HCT116 (cell line): ENCODE measurements around the gene HAPLN3. TPM values are rescaled to one million over a fixed set of nuclear protein-coding genes. Genes with fewer than 3 reads are reported as not detected.

Source experiments
- ATAC-seq: fragments of 200-7000 bp; cut with Tn5 transposase; 2 replicates; pipeline ENCODE4 v1.9.1; 2020; ENCODE audit warnings: mild to moderate bottlenecking, moderate library complexity
- BruUV-seq: library from RNA; stranded (reverse); fragments of 400-500 nt; replicated peaks from 2 replicates; lab custom pipeline; 2021; lab: Mats Ljungman, UMichigan
- CTCF ChIA-PET: fragments of 300-600 bp; sonication (Branson Sonifier 250); formaldehyde crosslinking; loops from one replicate; lab custom pipeline; 2021; ENCODE audit warnings: antibody characterized with exemption; lab: Charles Lee
- POLR2A ChIA-PET: fragments of 300-600, 350-600 bp; sonication (Branson Sonifier 250); formaldehyde crosslinking; loops from one replicate; lab custom pipeline; 2021; ENCODE audit warnings: antibody characterized with exemption; lab: Charles Lee
- RAD21 ChIA-PET, 2 experiments: fragments of 300-600 bp; sonication (Branson Sonifier 250); formaldehyde crosslinking; loops; one replicate each; lab custom pipeline; 2023; ENCODE audit warnings: low total read pairs in 2 of 2; ENCODE audit not compliant: uncharacterized antibody in 2 of 2, unreplicated experiment in 2 of 2, low non-redundant PET in 1 of 2; lab: Charles Lee
- DNase-seq: peaks from one replicate; pipeline ENCODE4 v3.0.0-alpha.2; 2010; ENCODE audit warnings: low read depth, low spot score
- H2AFZ ChIP-seq: fragments of 200-600 bp; shearing (Covaris generic), sonication (generic); 2 replicates; pipeline ENCODE4 v1.6.1; 2017; ENCODE audit warnings: low read depth, mixed run types, mixed read lengths, antibody characterized with exemption, low read length; ENCODE audit not compliant: poor library complexity, severe bottlenecking
- H3K27ac ChIP-seq: 2 replicates; pipeline ENCODE4 v1.5.1; 2012; ENCODE audit warnings: low read depth, low read length
- H3K27me3 ChIP-seq: fragments of 200-600 bp; sonication (generic); 2 replicates; pipeline ENCODE4 v1.6.1; 2016; ENCODE audit warnings: mixed run types, low read length, mixed read lengths; ENCODE audit not compliant: insufficient read depth
- H3K36me3 ChIP-seq, 2 experiments: fragments of 200-500 bp in 1 of 2; fragments of 200-600 bp in 1 of 2; sonication (Bioruptor generic) in 1 of 2; sonication (generic) in 1 of 2; 2 replicates each; pipeline versions ENCODE4 v1.5.1 to v1.6.1; 2014 to 2016; ENCODE audit warnings: low read length in 2 of 2, inconsistent platforms in 1 of 2, mixed read lengths in 1 of 2, mixed run types in 1 of 2; ENCODE audit not compliant: insufficient read depth in 2 of 2, control insufficient read depth in 1 of 2
- H3K4me1 ChIP-seq, 2 experiments: fragments of 200-600 bp in 1 of 2; sonication (generic) in 1 of 2; 2 replicates each; pipeline versions ENCODE4 v1.5.1 to v1.6.1; 2012 to 2017; ENCODE audit warnings: low read length in 2 of 2, inconsistent platforms in 1 of 2, mild to moderate bottlenecking in 1 of 2, mixed read lengths in 1 of 2, mixed run types in 1 of 2, moderate library complexity in 1 of 2; ENCODE audit not compliant: insufficient read depth in 2 of 2, control insufficient read depth in 1 of 2
- H3K4me2 ChIP-seq: fragments of 200-600 bp; sonication (generic); 2 replicates; pipeline ENCODE4 v1.6.1; 2017; ENCODE audit warnings: mixed run types, low read length, mixed read lengths
- H3K4me3 ChIP-seq, 2 experiments: fragments of 200-600 bp in 1 of 2; sonication (generic) in 1 of 2; replicated peaks in 1 of 2; 2 replicates each; pipeline ENCODE4 v1.5.1; 2011 to 2016; ENCODE audit warnings: low read length in 2 of 2, control low read depth in 1 of 2, low read depth in 1 of 2, mild to moderate bottlenecking in 1 of 2, mixed read lengths in 1 of 2, mixed run types in 1 of 2
- H3K79me2 ChIP-seq: fragments of 200-600 bp; sonication (generic); 2 replicates; pipeline ENCODE4 v1.6.1; 2017; ENCODE audit warnings: mild to moderate bottlenecking, mixed run types, low read length, moderate library complexity, mixed read lengths; ENCODE audit not compliant: insufficient read depth
- H3K9ac ChIP-seq: fragments of 200-600 bp; sonication (generic); 2 replicates; pipeline ENCODE4 v1.6.1; 2016; ENCODE audit warnings: low read length, mixed read lengths
- H3K9me2 ChIP-seq: fragments of 200-600 bp; sonication (generic), shearing (Covaris generic); 2 replicates; pipeline ENCODE4 v1.6.1; 2017; ENCODE audit warnings: mixed run types, mild to moderate bottlenecking, moderate library complexity; ENCODE audit not compliant: insufficient read depth
- H3K9me3 ChIP-seq, 2 experiments: fragments of 200-500 bp in 1 of 2; fragments of 200-600 bp in 1 of 2; sonication (Bioruptor generic) in 1 of 2; sonication (generic) in 1 of 2; 2 replicates each; pipeline ENCODE4 v1.6.1; 2014 to 2017; ENCODE audit warnings: low read length in 2 of 2, mixed read lengths in 2 of 2, inconsistent platforms in 1 of 2, low read depth in 1 of 2, mild to moderate bottlenecking in 1 of 2, mixed run types in 1 of 2, moderate library complexity in 1 of 2; ENCODE audit not compliant: control insufficient read depth in 1 of 2, insufficient read depth in 1 of 2
- H4K20me1 ChIP-seq: fragments of 200-600 bp; sonication (generic), shearing (Covaris generic); 2 replicates; pipeline ENCODE4 v1.6.1; 2017; ENCODE audit warnings: mixed run types, mild to moderate bottlenecking, moderate library complexity; ENCODE audit not compliant: insufficient read depth
- CBX3 ChIP-seq: IDR thresholded peaks from 2 replicates; pipeline ENCODE4 v1.6.1; 2012; ENCODE audit warnings: low read depth
- CEBPB ChIP-seq: IDR thresholded peaks from 2 replicates; pipeline ENCODE4 v1.6.1; 2012; ENCODE audit warnings: low read depth
- EGR1 ChIP-seq: IDR thresholded peaks from 2 replicates; pipeline ENCODE4 v1.6.1; 2012; ENCODE audit warnings: low read depth
- ELF1 ChIP-seq: IDR thresholded peaks from 2 replicates; pipeline ENCODE4 v1.6.1; 2012; ENCODE audit warnings: low read depth, borderline replicate concordance
- EZH2 ChIP-seq: fragments of 200-600 bp; sonication (generic); IDR thresholded peaks from 2 replicates; pipeline ENCODE4 v1.6.1; 2017; ENCODE audit warnings: antibody characterized with exemption, mixed run types
- FOSL1 ChIP-seq: IDR thresholded peaks from 2 replicates; pipeline ENCODE4 v1.6.1; 2012; ENCODE audit warnings: low read depth
- JUND ChIP-seq: IDR thresholded peaks from 2 replicates; pipeline ENCODE4 v1.6.1; 2012
- POLR2A ChIP-seq: IDR thresholded peaks from 2 replicates; pipeline ENCODE4 v1.7.0; 2011; ENCODE audit warnings: borderline replicate concordance; ENCODE audit not compliant: insufficient read depth, insufficient read length; ENCODE audit errors: extremely low read depth
- POLR2AphosphoS5 ChIP-seq: IDR thresholded peaks from 2 replicates; pipeline ENCODE4 v1.6.1; 2011; ENCODE audit warnings: mild to moderate bottlenecking, low read depth, low read length, moderate library complexity
- RAD21 ChIP-seq: IDR thresholded peaks from 2 replicates; pipeline ENCODE4 v1.6.1; 2012; ENCODE audit warnings: low read depth, mild to moderate bottlenecking
- SIN3A ChIP-seq: IDR thresholded peaks from 2 replicates; pipeline ENCODE4 v1.6.1; 2012; ENCODE audit warnings: low read depth
- SP1 ChIP-seq: IDR thresholded peaks from 2 replicates; pipeline ENCODE4 v1.6.1; 2012; ENCODE audit warnings: low read depth
- SRF ChIP-seq: IDR thresholded peaks from 2 replicates; pipeline ENCODE4 v1.6.1; 2012; ENCODE audit warnings: low read depth
- TCF7L2 ChIP-seq: IDR thresholded peaks from 2 replicates; pipeline ENCODE4 v1.7.0; 2011; ENCODE audit warnings: borderline replicate concordance, inconsistent platforms; ENCODE audit not compliant: insufficient read depth, insufficient read length; ENCODE audit errors: extremely low read depth
- YY1 ChIP-seq: IDR thresholded peaks from 2 replicates; pipeline ENCODE4 v1.6.1; 2011; ENCODE audit warnings: low read length, low read depth, moderate library complexity, mild to moderate bottlenecking; ENCODE audit not compliant: insufficient replicate concordance; ENCODE audit errors: extremely low read depth
- ZFX ChIP-seq: fragments of 450-650 bp; IDR thresholded peaks from 2 replicates; pipeline ENCODE4 v1.6.1; 2017
- ZNF274 ChIP-seq: fragments of 200-500 bp; sonication (Bioruptor generic); IDR thresholded peaks from 2 replicates; pipeline ENCODE4 v1.6.1; 2014; ENCODE audit warnings: mild to moderate bottlenecking, low read depth, low read length, inconsistent platforms
- intact Hi-C: fragments of 100-400 bp; cut with micrococcal nuclease; formaldehyde crosslinking; loops from 2 replicates; pipeline ENCODE4 v1.10.0; 2022
- total RNA-seq: library from RNA; stranded (reverse); gene quantifications from one replicate; pipeline ENCODE4 v1.2.1, GENCODE V29; 2021; ENCODE audit not compliant: unreplicated experiment
- TF ChIP-seq, protein P1 (sequence below): IDR thresholded peaks from 2 replicates; pipeline ENCODE4 v1.6.1; 2011; ENCODE audit warnings: mild to moderate bottlenecking, low read length, moderate library complexity; ENCODE audit not compliant: insufficient replicate concordance; ENCODE audit errors: extremely low read depth
- TF ChIP-seq, protein P2 (sequence below): IDR thresholded peaks from 2 replicates; pipeline ENCODE4 v1.6.1; 2012
- TF ChIP-seq, protein P3 (sequence below), 3 experiments: fragments of 200-600 bp in 1 of 3; sonication (generic) in 1 of 3; IDR thresholded peaks in 2 of 3; conservative IDR thresholded peaks in 1 of 3; 2 replicates each; pipeline ENCODE4 v1.5.1; 2012 to 2017; ENCODE audit warnings: low read depth in 2 of 3, low read length in 2 of 3, antibody characterized with exemption in 1 of 3, borderline replicate concordance in 1 of 3, control low read depth in 1 of 3, mild to moderate bottlenecking in 1 of 3, mixed read lengths in 1 of 3, mixed run types in 1 of 3, moderate library complexity in 1 of 3; ENCODE audit not compliant: insufficient read depth in 1 of 3
- TF ChIP-seq, protein P4 (sequence below): IDR thresholded peaks from 2 replicates; pipeline ENCODE4 v1.6.1; 2012

HAPLN3 gene
- total RNA-seq, 1 experiment from 2014 or later: 10.9 TPM

DNA sequence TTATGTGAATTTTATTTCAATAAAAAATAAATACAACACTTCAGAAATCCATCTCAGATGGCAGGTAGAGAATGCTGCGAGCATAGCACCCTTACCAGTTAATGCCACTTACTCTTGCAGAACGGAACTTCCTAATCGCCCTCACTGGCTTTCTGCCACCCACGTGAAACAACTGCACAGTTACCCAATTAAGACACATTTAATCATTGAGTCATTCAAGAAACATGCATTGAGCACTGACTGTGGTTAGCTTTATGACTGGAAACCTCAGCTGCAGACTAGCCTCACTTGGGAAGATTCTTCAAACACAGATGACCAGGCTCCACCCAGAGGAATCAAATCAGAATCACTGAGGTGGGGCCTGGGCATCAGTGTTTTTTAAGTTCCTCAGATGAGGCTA, 23.4 kb upstream of the HAPLN3 start:
- Histone ChIP-seq H3K36me3 (no peaks in the 10 kb centered on the region), H3K79me2 (no peaks in the 10 kb centered on the region), H3K4me1 (peaks cover 38 to 45% of the 10 kb centered on the region in 2 experiments), H3K4me3 (peak overlapping the region in 1 of 2 experiments; percentile 7; a peak in 1 of 4 replicates), H2AFZ (peak overlapping the region; percentile 2), H3K9ac (0 out of 2 replicates have a peak overlapping the region, but pooled peaks have one; percentile 1), H4K20me1 (no peaks in the 10 kb centered on the region), H3K27ac (peak overlapping the region; percentile 19; the same call in 1 of the 2 replicates), H3K4me2 (peak overlapping the region; percentile 59), H3K27me3 (no peaks in the 10 kb centered on the region), H3K9me2 (no peaks in the 10 kb centered on the region), H3K9me3 (no peaks in the 10 kb centered on the region)
- intact Hi-C loops: no loop called here
- ChIA-PET POLR2A (no interaction called here), RAD21 (no interaction called here), CTCF (interaction anchor here (1.0 kb wide), 1 partner anchor 14 kb away, joined by 3 read pairs; no protein-coding TSS in a partner anchor)
- no TSS peak for BruUV-seq
- ATAC-seq: peak; percentile 87
- DNase-seq: peak; percentile 90
- TF ChIP-seq EZH2 (no peak), SP1 (peak; percentile 85), CEBPB (peak; percentile 90), ELF1 (no peak), CBX3 (peak; percentile 82), TCF7L2 (peak; percentile 20), POLR2A (no peak), ZNF274 (no peak), FOSL1 (peak; percentile 87), SIN3A (peak; percentile 91), POLR2AphosphoS5 (peak; percentile 55; the same call in 1 of the 2 replicates), JUND (peak; percentile 94), YY1 (no peak), ZFX (no peak), SRF (peak; percentile 64; the same call in 1 of the 2 replicates), RAD21 (0 out of 2 replicates have a peak, but pooled peaks have one; percentile 25), EGR1 (peak; percentile 80)
- TF ChIP-seq, protein P1, sequence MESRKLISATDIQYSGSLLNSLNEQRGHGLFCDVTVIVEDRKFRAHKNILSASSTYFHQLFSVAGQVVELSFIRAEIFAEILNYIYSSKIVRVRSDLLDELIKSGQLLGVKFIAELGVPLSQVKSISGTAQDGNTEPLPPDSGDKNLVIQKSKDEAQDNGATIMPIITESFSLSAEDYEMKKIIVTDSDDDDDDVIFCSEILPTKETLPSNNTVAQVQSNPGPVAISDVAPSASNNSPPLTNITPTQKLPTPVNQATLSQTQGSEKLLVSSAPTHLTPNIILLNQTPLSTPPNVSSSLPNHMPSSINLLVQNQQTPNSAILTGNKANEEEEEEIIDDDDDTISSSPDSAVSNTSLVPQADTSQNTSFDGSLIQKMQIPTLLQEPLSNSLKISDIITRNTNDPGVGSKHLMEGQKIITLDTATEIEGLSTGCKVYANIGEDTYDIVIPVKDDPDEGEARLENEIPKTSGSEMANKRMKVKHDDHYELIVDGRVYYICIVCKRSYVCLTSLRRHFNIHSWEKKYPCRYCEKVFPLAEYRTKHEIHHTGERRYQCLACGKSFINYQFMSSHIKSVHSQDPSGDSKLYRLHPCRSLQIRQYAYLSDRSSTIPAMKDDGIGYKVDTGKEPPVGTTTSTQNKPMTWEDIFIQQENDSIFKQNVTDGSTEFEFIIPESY: no peak
- TF ChIP-seq, protein P2, sequence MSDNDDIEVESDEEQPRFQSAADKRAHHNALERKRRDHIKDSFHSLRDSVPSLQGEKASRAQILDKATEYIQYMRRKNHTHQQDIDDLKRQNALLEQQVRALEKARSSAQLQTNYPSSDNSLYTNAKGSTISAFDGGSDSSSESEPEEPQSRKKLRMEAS: peak; percentile 87
- TF ChIP-seq, protein P3, sequence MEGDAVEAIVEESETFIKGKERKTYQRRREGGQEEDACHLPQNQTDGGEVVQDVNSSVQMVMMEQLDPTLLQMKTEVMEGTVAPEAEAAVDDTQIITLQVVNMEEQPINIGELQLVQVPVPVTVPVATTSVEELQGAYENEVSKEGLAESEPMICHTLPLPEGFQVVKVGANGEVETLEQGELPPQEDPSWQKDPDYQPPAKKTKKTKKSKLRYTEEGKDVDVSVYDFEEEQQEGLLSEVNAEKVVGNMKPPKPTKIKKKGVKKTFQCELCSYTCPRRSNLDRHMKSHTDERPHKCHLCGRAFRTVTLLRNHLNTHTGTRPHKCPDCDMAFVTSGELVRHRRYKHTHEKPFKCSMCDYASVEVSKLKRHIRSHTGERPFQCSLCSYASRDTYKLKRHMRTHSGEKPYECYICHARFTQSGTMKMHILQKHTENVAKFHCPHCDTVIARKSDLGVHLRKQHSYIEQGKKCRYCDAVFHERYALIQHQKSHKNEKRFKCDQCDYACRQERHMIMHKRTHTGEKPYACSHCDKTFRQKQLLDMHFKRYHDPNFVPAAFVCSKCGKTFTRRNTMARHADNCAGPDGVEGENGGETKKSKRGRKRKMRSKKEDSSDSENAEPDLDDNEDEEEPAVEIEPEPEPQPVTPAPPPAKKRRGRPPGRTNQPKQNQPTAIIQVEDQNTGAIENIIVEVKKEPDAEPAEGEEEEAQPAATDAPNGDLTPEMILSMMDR (IDR thresholded peaks at IDR 0.05 in 2 of 3, conservative IDR thresholded peaks at IDR 0.05 in 1 of 3; ENCODE audit: borderline replicate concordance in 1 of 3, insufficient read depth in 1 of 3, low read depth in 2 of 3, low read length in 2 of 3): no peak
- TF ChIP-seq, protein P4, sequence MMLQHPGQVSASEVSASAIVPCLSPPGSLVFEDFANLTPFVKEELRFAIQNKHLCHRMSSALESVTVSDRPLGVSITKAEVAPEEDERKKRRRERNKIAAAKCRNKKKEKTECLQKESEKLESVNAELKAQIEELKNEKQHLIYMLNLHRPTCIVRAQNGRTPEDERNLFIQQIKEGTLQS: no peak
